H1 (cell line): ENCODE data around the gene ARHGAP10. TPM values are rescaled to one million over a fixed set of nuclear protein-coding genes. Genes with fewer than 3 reads are reported as not detected.

Experiments
- CTCF ChIA-PET: fragments of 300-600 bp; sonication (Branson Sonifier 250); formaldehyde crosslinking; loops from one replicate; lab custom pipeline; 2021; ENCODE audit not compliant: partially characterized antibody; lab: Charles Lee
- POLR2A ChIA-PET: fragments of 300-600 bp; sonication (Branson Sonifier 250); formaldehyde crosslinking; loops from one replicate; lab custom pipeline; 2021; ENCODE audit warnings: inconsistent platforms; ENCODE audit not compliant: partially characterized antibody; lab: Charles Lee
- DNase-seq, 2 experiments: peaks; one replicate each; pipeline versions ENCODE4 v3.0.0 to v3.0.0-alpha.2; 2010 to 2022; ENCODE audit warnings: low spot score in 2 of 2, low read depth in 1 of 2, mixed read lengths in 1 of 2
- FAIRE-seq: peaks from 2 replicates; lab custom pipeline; 2011; peaks lifted over from hg19 to GRCh38; lab: Jason Lieb, UNC
- H2AFZ ChIP-seq: 2 replicates; pipeline ENCODE4 v1.8.1; 2012; ENCODE audit warnings: low read length, inconsistent platforms
- H2AK5ac ChIP-seq: 2 replicates; pipeline ENCODE4 v1.6.1; 2013; ENCODE audit warnings: low read depth, low read length
- H2BK120ac ChIP-seq: replicated peaks from 2 replicates; pipeline ENCODE3; 2013; ENCODE audit warnings: low read depth, low read length, inconsistent platforms
- H2BK12ac ChIP-seq: 2 replicates; pipeline ENCODE4 v1.6.1; 2013; ENCODE audit warnings: low read depth, low read length
- H2BK15ac ChIP-seq: 2 replicates; pipeline ENCODE4 v1.6.1; 2013; ENCODE audit warnings: low read length
- H2BK20ac ChIP-seq: 2 replicates; pipeline ENCODE4 v1.6.1; 2013; ENCODE audit warnings: low read length
- H2BK5ac ChIP-seq: 2 replicates; pipeline ENCODE4 v1.6.1; 2013; ENCODE audit warnings: low read depth, low read length
- H3K14ac ChIP-seq: 2 replicates; pipeline ENCODE4 v1.6.1; 2013; ENCODE audit warnings: inconsistent platforms; ENCODE audit not compliant: insufficient read length
- H3K18ac ChIP-seq: 2 replicates; pipeline ENCODE4 v1.6.1; 2013; ENCODE audit warnings: low read length; ENCODE audit errors: extremely low read depth
- H3K23ac ChIP-seq: 2 replicates; pipeline ENCODE4 v1.6.1; 2013; ENCODE audit warnings: inconsistent platforms; ENCODE audit not compliant: insufficient read length
- H3K23me2 ChIP-seq: 2 replicates; pipeline ENCODE4 v1.6.1; 2013; ENCODE audit warnings: low read depth, low read length
- H3K27ac ChIP-seq: 2 replicates; pipeline ENCODE4 v1.6.1; 2011; ENCODE audit warnings: low read depth, low read length, inconsistent platforms
- H3K27me3 ChIP-seq, 4 experiments: replicated peaks in 1 of 4; 1 replicate in 1 of 4; 2 replicates in 3 of 4; pipeline versions ENCODE4 v1.6.1 to v1.8.1; 2011 to 2013; ENCODE audit warnings: low read length in 3 of 4, mild to moderate bottlenecking in 3 of 4, inconsistent platforms in 2 of 4, mixed read lengths in 2 of 4, moderate library complexity in 1 of 4; ENCODE audit not compliant: control insufficient read depth in 3 of 4, insufficient read depth in 3 of 4; ENCODE audit errors: extremely low read depth in 1 of 4
- H3K36me3 ChIP-seq, 4 experiments: 2 replicates each; pipeline versions ENCODE4 v1.6.1 to v1.8.1; 2011 to 2013; ENCODE audit warnings: mild to moderate bottlenecking in 4 of 4, low read length in 3 of 4, moderate library complexity in 2 of 4, control low read depth in 1 of 4, inconsistent platforms in 1 of 4; ENCODE audit not compliant: insufficient read depth in 4 of 4, control insufficient read depth in 2 of 4
- H3K4ac ChIP-seq: replicated peaks from 2 replicates; pipeline ENCODE3; 2013; ENCODE audit warnings: low read length, low read depth, mixed read lengths, inconsistent platforms; ENCODE audit not compliant: insufficient read length
- H3K4me1 ChIP-seq, 4 experiments: replicated peaks in 1 of 4; 1 replicate in 1 of 4; 2 replicates in 3 of 4; pipeline versions ENCODE4 v1.6.1 to v1.8.1; 2011 to 2013; ENCODE audit warnings: low read length in 3 of 4, inconsistent platforms in 2 of 4, mixed read lengths in 1 of 4; ENCODE audit not compliant: insufficient read depth in 4 of 4, control insufficient read depth in 3 of 4
- H3K4me2 ChIP-seq, 2 experiments: 2 replicates each; pipeline versions ENCODE4 v1.6.1 to v1.8.1; 2011 to 2013; ENCODE audit warnings: low read depth in 2 of 2, low read length in 2 of 2, control low read depth in 1 of 2, inconsistent platforms in 1 of 2, mild to moderate bottlenecking in 1 of 2; ENCODE audit not compliant: insufficient read depth in 1 of 2
- H3K4me3 ChIP-seq, 4 experiments: fragments of 200-600, 300-600 bp in 1 of 4; sonication (generic), shearing (Covaris generic), sonication (Bioruptor Twin) in 1 of 4; 2 replicates each; pipeline versions ENCODE4 v1.5.1 to v1.8.1; 2011 to 2016; ENCODE audit warnings: low read length in 4 of 4, low read depth in 3 of 4, control low read depth in 2 of 4, inconsistent platforms in 2 of 4, mild to moderate bottlenecking in 2 of 4, mixed read lengths in 1 of 4, moderate library complexity in 1 of 4; ENCODE audit not compliant: insufficient read depth in 2 of 4; ENCODE audit errors: extremely low read depth in 1 of 4
- H3K56ac ChIP-seq: replicated peaks from 2 replicates; pipeline ENCODE3; 2013; ENCODE audit warnings: low read depth, mild to moderate bottlenecking, mixed read lengths, low read length, inconsistent platforms; ENCODE audit not compliant: insufficient read length
- H3K79me1 ChIP-seq: 2 replicates; pipeline ENCODE4 v1.6.1; 2013; ENCODE audit warnings: low read depth, low read length, control low read depth
- H3K79me2 ChIP-seq, 2 experiments: 2 replicates each; pipeline versions ENCODE4 v1.6.1 to v1.8.1; 2012 to 2013; ENCODE audit warnings: low read length in 2 of 2, mild to moderate bottlenecking in 2 of 2, inconsistent platforms in 1 of 2; ENCODE audit not compliant: insufficient read depth in 2 of 2, control insufficient read depth in 1 of 2
- H3K9ac ChIP-seq, 4 experiments: replicated peaks in 1 of 4; 1 replicate in 1 of 4; 2 replicates in 3 of 4; pipeline versions ENCODE4 v1.6.1 to v1.8.1; 2011 to 2013; ENCODE audit warnings: low read depth in 3 of 4, low read length in 3 of 4, control low read depth in 2 of 4, mild to moderate bottlenecking in 2 of 4, moderate library complexity in 2 of 4, inconsistent platforms in 1 of 4; ENCODE audit errors: extremely low read depth in 1 of 4
- H3K9me3 ChIP-seq, 2 experiments: 2 replicates each; pipeline versions ENCODE4 v1.6.1 to v1.8.1; 2012 to 2013; ENCODE audit warnings: mild to moderate bottlenecking in 2 of 2, moderate library complexity in 2 of 2, control low read depth in 1 of 2, inconsistent platforms in 1 of 2, low read depth in 1 of 2, low read length in 1 of 2, mixed read lengths in 1 of 2; ENCODE audit not compliant: insufficient read depth in 2 of 2
- H4K20me1 ChIP-seq, 2 experiments: replicated peaks in 1 of 2; 2 replicates each; pipeline versions ENCODE3 to v1.8.1; 2011 to 2013; ENCODE audit warnings: inconsistent platforms in 2 of 2, low read length in 2 of 2, mild to moderate bottlenecking in 1 of 2; ENCODE audit not compliant: insufficient read depth in 2 of 2, control insufficient read depth in 1 of 2
- H4K5ac ChIP-seq: 2 replicates; pipeline ENCODE4 v1.6.1; 2013; ENCODE audit warnings: low read length, low read depth, mixed read lengths, inconsistent platforms; ENCODE audit not compliant: insufficient read length
- H4K8ac ChIP-seq: 2 replicates; pipeline ENCODE4 v1.8.0; 2013; ENCODE audit warnings: mild to moderate bottlenecking, moderate library complexity, low read length, inconsistent platforms; ENCODE audit not compliant: insufficient read depth; ENCODE audit errors: extremely low read depth
- H4K91ac ChIP-seq: replicated peaks from 2 replicates; pipeline ENCODE3; 2013; ENCODE audit warnings: low read length, mixed read lengths, inconsistent platforms; ENCODE audit not compliant: insufficient read length
- ASH2L ChIP-seq: fragments of 200-600, 300-600 bp; sonication (generic); IDR thresholded peaks from one replicate; pipeline ENCODE4 v1.7.1; 2017; ENCODE audit warnings: low read length
- EGR1 ChIP-seq: IDR thresholded peaks from 2 replicates; pipeline ENCODE4 v1.6.1; 2011; ENCODE audit warnings: low read depth, low read length, borderline replicate concordance
- RAD21 ChIP-seq, 2 experiments: IDR thresholded peaks in 1 of 2; conservative IDR thresholded peaks in 1 of 2; 2 replicates each; pipeline ENCODE4 v1.6.1; 2011; ENCODE audit warnings: low read depth in 2 of 2, low read length in 2 of 2, improper control_type of control experiment in 1 of 2, inconsistent platforms in 1 of 2, mild to moderate bottlenecking in 1 of 2, moderate library complexity in 1 of 2
- TCF12 ChIP-seq: IDR thresholded peaks from 2 replicates; pipeline ENCODE4 v1.6.1; 2011; ENCODE audit warnings: low read depth, mild to moderate bottlenecking, low read length
- YY1 ChIP-seq: IDR thresholded peaks from 2 replicates; pipeline ENCODE4 v1.6.1; 2011; ENCODE audit warnings: low read depth, mild to moderate bottlenecking, low read length
- WGBS, 2 experiments: shearing (Covaris generic) in 1 of 2; methylation state at CpG; one replicate each; pipeline versions ENCODE4 v1.1.6 to v1.1.7; 2013 to 2015; ENCODE audit warnings: low lambda C conversion rate in 2 of 2, mixed read lengths in 2 of 2, inconsistent platforms in 1 of 2, low coverage in 1 of 2, missing lambda C conversion rate in 1 of 2; ENCODE audit not compliant: insufficient replicate concordance in 2 of 2, insufficient coverage in 1 of 2, insufficient read length in 1 of 2; ENCODE audit errors: extremely low coverage in 1 of 2, missing lambda C conversion rate in 1 of 2; 5-methylcytosine and 5-hydroxymethylcytosine counted together
- polyA plus RNA-seq, 7 experiments: library from polyadenylated mRNA; depleted of rRNA in 3 of 7; stranded (reverse) in 5 of 7; unstranded in 2 of 7; fragments of >200 nt in 5 of 7; fragments of 200-250 nt in 2 of 7; gene quantifications; 1 replicate in 5 of 7; 2 replicates in 1 of 7; 4 replicates in 1 of 7; pipeline versions ENCODE4 v1.2.1 to v1.2.3, GENCODE V29; 2011 to 2013; ENCODE audit warnings: missing spikeins in 2 of 7, mixed read lengths in 2 of 7
- total RNA-seq: library from RNA; stranded (reverse); fragmentation: NEBNext Ultra II Directional; extraction: Animal tissue kit (Norgen Biotek cat#: 25700); gene quantifications from 2 replicates; pipeline ENCODE4 v1.2.1, GENCODE V29; 2021

The ARHGAP10 gene
- total and polyA plus RNA-seq, 2 of the 8 experiments (the other 6 are each of a cell fraction or from before 2014, with no cell fraction given): 3.7 to 6.1 TPM

DNA sequence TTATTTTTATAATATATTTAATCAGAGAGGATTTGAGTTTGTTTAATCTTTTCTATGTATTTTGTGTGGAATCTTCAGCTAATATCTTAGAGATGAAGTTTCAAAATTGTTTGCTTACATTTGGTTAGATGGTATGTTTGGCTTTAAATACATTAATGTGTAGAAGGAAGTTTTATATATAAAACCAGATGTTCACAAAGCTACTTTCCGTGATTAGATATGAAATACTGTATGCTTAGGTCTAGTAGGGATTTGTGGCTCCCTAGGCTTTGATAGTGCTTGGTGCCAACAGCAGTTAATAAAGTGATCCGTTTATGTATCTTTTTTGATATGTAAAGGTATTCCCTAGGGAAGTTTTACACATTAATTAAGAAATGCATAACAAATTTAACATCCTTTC, 223.0 kb downstream of the ARHGAP10 start:
- H3K4me3 ChIP-seq: no peak overlapping the region
- no peaks in the 10 kb centered on the region for H3K79me2 ChIP-seq
- no peak overlapping the region for H3K23ac ChIP-seq
- TF ChIP-seq ASH2L (no peak), TCF12 (no peak), YY1 (no peak), RAD21 (IDR thresholded peaks at IDR 0.05 in 1 of 2, conservative IDR thresholded peaks at IDR 0.05 in 1 of 2; ENCODE audit: low read depth in 2 of 2, low read length in 2 of 2) (no peak), EGR1 (no peak)
- no peak overlapping the region for H3K18ac ChIP-seq
- H2BK5ac ChIP-seq: no peak overlapping the region
- H2BK120ac ChIP-seq: no peak overlapping the region
- H4K91ac ChIP-seq: no peak overlapping the region
- H4K8ac ChIP-seq: no peak overlapping the region
- FAIRE-seq: no peak
- H2AK5ac ChIP-seq: no peak overlapping the region
- H3K56ac ChIP-seq: no peak overlapping the region
- no peak for DNase-seq
- no peak overlapping the region for H2BK15ac ChIP-seq
- H2BK12ac ChIP-seq: no peak overlapping the region
- H3K14ac ChIP-seq: no peak overlapping the region
- no peak overlapping the region for H3K27ac ChIP-seq
- 0 out of 4 replicates have a peak, but pooled peaks cover 0 to 2% of the 10 kb centered on the region in 2 experiments for H3K9me3 ChIP-seq
- H4K5ac ChIP-seq: no peak overlapping the region
- H3K23me2 ChIP-seq: no peaks in the 10 kb centered on the region
- H3K4me2 ChIP-seq: no peak overlapping the region
- WGBS, 2 experiments: 87% methylated on average over 2 of the region's 2 CpGs; no CpG with 5 or more reads in 1 of the 2 experiments
- H3K36me3 ChIP-seq: no peaks in the 10 kb centered on the region
- H3K79me1 ChIP-seq: no peaks in the 10 kb centered on the region
- POLR2A ChIA-PET: no interaction called here
- no peak overlapping the region for H3K9ac ChIP-seq
- H3K4me1 ChIP-seq: peaks cover 0 to 19% (median 14%) of the 10 kb centered on the region in 4 experiments; a peak in 6 of 7 replicates
- no peaks in the 10 kb centered on the region for H3K27me3 ChIP-seq
- H4K20me1 ChIP-seq: no peaks in the 10 kb centered on the region
- H2AFZ ChIP-seq: no peak overlapping the region
- H3K4ac ChIP-seq: no peak overlapping the region
- CTCF ChIA-PET: no interaction called here
- no peak overlapping the region for H2BK20ac ChIP-seq
